B cell (primary cell): ENCODE measurements around the gene IL5RA. TPM values are rescaled to one million over a fixed set of nuclear protein-coding genes. Genes with fewer than 3 reads are reported as not detected.

Source experiments
- ATAC-seq: fragments of 200-7000 bp; cut with Tn5 transposase; one replicate; pipeline ENCODE4 v1.10.0; 2021; ENCODE audit warnings: low read depth, mild to moderate bottlenecking, moderate number of reproducible peaks, moderate library complexity
- CTCF ChIA-PET: fragments of 350-600 bp; sonication (Branson Sonifier 250); formaldehyde crosslinking; loops from one replicate; lab custom pipeline; 2021; ENCODE audit warnings: antibody characterized with exemption, inconsistent platforms; lab: Charles Lee
- POLR2A ChIA-PET: fragments of 350-600 bp; sonication (Branson Sonifier 250); formaldehyde crosslinking; loops from one replicate; lab custom pipeline; 2021; ENCODE audit warnings: antibody characterized with exemption; lab: Charles Lee
- DNase-seq: peaks from one replicate; pipeline ENCODE4 v3.0.0; 2013
- H2AFZ ChIP-seq: 2 replicates; pipeline ENCODE4 v1.6.1; 2012; ENCODE audit warnings: mild to moderate bottlenecking, low read depth, low read length; ENCODE audit not compliant: insufficient read depth, poor library complexity, severe bottlenecking
- H3K27ac ChIP-seq, 2 donors: 1 replicate in 1 of 2; 2 replicates in 1 of 2; pipeline ENCODE4 v1.5.1; 2012 to 2013; ENCODE audit warnings: low read length in 2 of 2, mild to moderate bottlenecking in 2 of 2, moderate library complexity in 1 of 2
- H3K27me3 ChIP-seq, 4 experiments: fragments of 200-600 bp in 1 of 4; sonication (generic) in 1 of 4; replicated peaks in 1 of 4; 1 replicate in 2 of 4; 2 replicates in 2 of 4; pipeline versions ENCODE4 v1.6.1 to v1.7.0; 2013 to 2016; ENCODE audit warnings: low read length in 3 of 4, mild to moderate bottlenecking in 2 of 4, mixed read lengths in 1 of 4, moderate library complexity in 1 of 4; ENCODE audit not compliant: insufficient read depth in 4 of 4, control insufficient read depth in 3 of 4; ENCODE audit errors: control extremely low read depth in 1 of 4
- H3K36me3 ChIP-seq, 2 experiments: replicated peaks in 1 of 2; 1 replicate in 1 of 2; 2 replicates in 1 of 2; pipeline versions ENCODE4 v1.6.1 to v1.7.1; 2013; ENCODE audit warnings: low read length in 1 of 2; ENCODE audit not compliant: insufficient read depth in 2 of 2, control insufficient read depth in 1 of 2; ENCODE audit errors: control extremely low read depth in 1 of 2, extremely low read depth in 1 of 2
- H3K4me1 ChIP-seq, 2 donors: fragments of 200-600 bp in 1 of 2; sonication (generic) in 1 of 2; 1 replicate in 1 of 2; 2 replicates in 1 of 2; pipeline versions ENCODE4 v1.5.1 to v1.6.1; 2013 to 2017; ENCODE audit warnings: low read length in 2 of 2; ENCODE audit not compliant: control insufficient read depth in 2 of 2, insufficient read depth in 2 of 2
- H3K4me2 ChIP-seq: replicated peaks from 2 replicates; pipeline ENCODE3; 2012; ENCODE audit warnings: mild to moderate bottlenecking, low read depth, low read length; ENCODE audit not compliant: poor library complexity, severe bottlenecking
- H3K4me3 ChIP-seq, 5 experiments: fragments of 200-600 bp in 1 of 5; sonication (generic) in 1 of 5; 1 replicate in 3 of 5; 2 replicates in 2 of 5; pipeline versions ENCODE4 v1.5.1 to v1.7.0; 2011 to 2016; ENCODE audit warnings: low read length in 4 of 5, mild to moderate bottlenecking in 4 of 5, low read depth in 2 of 5, control low read depth in 1 of 5, moderate library complexity in 1 of 5; ENCODE audit not compliant: insufficient read depth in 1 of 5; ENCODE audit errors: control extremely low read depth in 1 of 5, extremely low read depth in 1 of 5
- H3K79me2 ChIP-seq: fragments of 200-600 bp; sonication (generic); one replicate; pipeline ENCODE4 v1.6.0; 2016; ENCODE audit warnings: low read length; ENCODE audit not compliant: control insufficient read depth, insufficient read depth
- H3K9ac ChIP-seq: fragments of 200-600 bp; sonication (generic); 2 replicates; pipeline ENCODE4 v1.6.1; 2017; ENCODE audit warnings: mild to moderate bottlenecking, low read length, moderate library complexity
- H3K9me3 ChIP-seq, 3 donors: one replicate each; pipeline versions ENCODE4 v1.6.1 to v1.7.1; 2013; ENCODE audit warnings: low read length in 2 of 3; ENCODE audit not compliant: control insufficient read depth in 2 of 3, insufficient read depth in 1 of 3; ENCODE audit errors: control extremely low read depth in 1 of 3
- H4K20me1 ChIP-seq: 2 replicates; pipeline ENCODE4 v1.6.0; 2012; ENCODE audit warnings: mild to moderate bottlenecking, low read length; ENCODE audit not compliant: insufficient read depth, control insufficient read depth, poor library complexity, severe bottlenecking
- H3K27ac Mint-ChIP-seq: one replicate; pipeline ENCODE4 v1.8.0; 2021; ENCODE audit warnings: mixed read lengths
- H3K27me3 Mint-ChIP-seq: one replicate; pipeline ENCODE4 v1.8.0; 2021; ENCODE audit warnings: mixed read lengths
- H3K4me1 Mint-ChIP-seq: one replicate; pipeline ENCODE4 v1.8.0; 2021; ENCODE audit warnings: mixed read lengths
- H3K4me3 Mint-ChIP-seq: one replicate; pipeline ENCODE4 v1.8.0; 2021; ENCODE audit warnings: mixed read lengths
- H3K9me3 Mint-ChIP-seq: one replicate; pipeline ENCODE4 v1.8.0; 2022; ENCODE audit warnings: mixed read lengths; ENCODE audit not compliant: insufficient read depth
- EZH2 ChIP-seq: IDR thresholded peaks from 2 replicates; pipeline ENCODE4 v1.6.1; 2012; ENCODE audit warnings: borderline replicate concordance, low read depth, mild to moderate bottlenecking, moderate library complexity, low read length; ENCODE audit not compliant: insufficient read depth, poor library complexity, severe bottlenecking
- WGBS: methylation state at CpG from one replicate; pipeline ENCODE4 v1.1.5; 2013; ENCODE audit warnings: missing lambda C conversion rate; ENCODE audit not compliant: insufficient coverage; 5-methylcytosine and 5-hydroxymethylcytosine counted together
- intact Hi-C: fragments of 100-400 bp; cut with micrococcal nuclease; formaldehyde crosslinking; loops from one replicate; pipeline ENCODE4 v1.10.0; 2022
- polyA plus RNA-seq: library from polyadenylated mRNA; depleted of rRNA; stranded (reverse); fragments of >200 nt; gene quantifications from 2 replicates; pipeline ENCODE4 v1.2.3, GENCODE V29; 2012
- total RNA-seq, 2 donors: library from RNA; stranded (reverse); fragments of 120-200 nt in 1 of 2; gene quantifications; 1 replicate in 1 of 2; 2 replicates in 1 of 2; pipeline versions ENCODE4 v1.2.3 to v1.2.4, GENCODE V29; 2013 to 2022
- TF ChIP-seq, protein P1 (sequence below): fragments of 200-600 bp; IDR thresholded peaks from one replicate; pipeline ENCODE4 v1.8.0; 2022; ENCODE audit warnings: antibody characterized with exemption, mild to moderate bottlenecking

IL5RA gene
- total and polyA plus RNA-seq, 2 donors (not counting 1 experiment from before 2014, with no cell fraction given), result 1.0 to 2.6 TPM

DNA sequence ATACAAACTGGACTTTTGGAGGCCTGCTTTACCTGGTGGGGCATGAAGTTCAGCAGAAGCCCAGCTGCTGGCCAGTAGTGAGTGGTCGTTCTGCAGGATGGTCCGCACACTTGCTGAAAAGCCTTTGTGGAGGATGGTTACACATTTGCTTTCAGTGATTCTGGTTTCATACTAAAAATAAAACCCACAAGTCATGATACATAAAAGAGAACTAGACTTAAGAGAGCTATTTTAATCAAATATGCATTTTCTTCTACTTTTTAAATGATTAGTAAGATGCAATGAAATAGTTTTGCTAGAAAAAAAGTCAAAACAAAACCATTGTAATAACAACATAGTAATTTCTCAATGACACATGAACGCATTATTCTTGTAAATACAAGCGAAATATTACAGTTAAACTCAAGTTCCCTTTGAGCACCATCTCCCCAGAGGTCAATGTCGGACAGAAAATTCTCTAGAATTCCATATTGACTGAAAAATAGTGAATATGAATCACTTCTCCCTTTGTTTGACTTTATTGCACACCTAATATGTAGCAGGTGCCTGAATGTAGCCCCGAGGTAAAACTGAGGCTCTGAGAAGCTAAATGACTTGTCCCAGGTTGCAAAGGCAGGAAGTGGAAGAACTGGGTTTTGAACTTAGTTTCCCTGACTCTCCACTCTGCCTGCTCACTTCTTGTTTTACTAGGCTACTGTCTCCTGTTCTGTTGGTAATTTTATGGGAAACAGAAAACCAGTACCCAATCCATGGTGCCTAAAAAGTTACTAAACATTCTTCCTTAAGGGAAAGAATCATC is 8.3 kb downstream of the IL5RA start:
- Histone ChIP-seq H4K20me1 (no peaks in the 10 kb centered on the region), H3K4me1 (peaks cover 12 to 38% of the 10 kb centered on the region in 2 donors), H3K36me3 (no peaks in the 10 kb centered on the region), H2AFZ (no peak overlapping the region), H3K27me3 (no peaks in the 10 kb centered on the region), H3K4me2 (no peak overlapping the region), H3K79me2 (no peaks in the 10 kb centered on the region), H3K4me3 (no peak overlapping the region), H3K9ac (no peak overlapping the region), H3K27ac (no peak overlapping the region), H3K9me3 (peaks cover 0 to 1% (median 0%) of the 10 kb centered on the region in 3 donors)
- TF ChIP-seq, protein P1, sequence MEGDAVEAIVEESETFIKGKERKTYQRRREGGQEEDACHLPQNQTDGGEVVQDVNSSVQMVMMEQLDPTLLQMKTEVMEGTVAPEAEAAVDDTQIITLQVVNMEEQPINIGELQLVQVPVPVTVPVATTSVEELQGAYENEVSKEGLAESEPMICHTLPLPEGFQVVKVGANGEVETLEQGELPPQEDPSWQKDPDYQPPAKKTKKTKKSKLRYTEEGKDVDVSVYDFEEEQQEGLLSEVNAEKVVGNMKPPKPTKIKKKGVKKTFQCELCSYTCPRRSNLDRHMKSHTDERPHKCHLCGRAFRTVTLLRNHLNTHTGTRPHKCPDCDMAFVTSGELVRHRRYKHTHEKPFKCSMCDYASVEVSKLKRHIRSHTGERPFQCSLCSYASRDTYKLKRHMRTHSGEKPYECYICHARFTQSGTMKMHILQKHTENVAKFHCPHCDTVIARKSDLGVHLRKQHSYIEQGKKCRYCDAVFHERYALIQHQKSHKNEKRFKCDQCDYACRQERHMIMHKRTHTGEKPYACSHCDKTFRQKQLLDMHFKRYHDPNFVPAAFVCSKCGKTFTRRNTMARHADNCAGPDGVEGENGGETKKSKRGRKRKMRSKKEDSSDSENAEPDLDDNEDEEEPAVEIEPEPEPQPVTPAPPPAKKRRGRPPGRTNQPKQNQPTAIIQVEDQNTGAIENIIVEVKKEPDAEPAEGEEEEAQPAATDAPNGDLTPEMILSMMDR, result no peak
- no peak for TF ChIP-seq EZH2
- Mint-ChIP-seq H3K9me3 (no peaks in the 10 kb centered on the region), H3K27me3 (peaks cover 4% of the 10 kb centered on the region), H3K4me1 (peaks cover 18% of the 10 kb centered on the region), H3K27ac (no peak overlapping the region), H3K4me3 (no peak overlapping the region)
- CTCF ChIA-PET, result no interaction called here
- no peak for DNase-seq
- intact Hi-C loops, result no loop called here
- ATAC-seq, result no peak
- POLR2A ChIA-PET, result no interaction called here
- 55% methylated on average over 2 of the region's 6 CpGs for WGBS

DNA sequence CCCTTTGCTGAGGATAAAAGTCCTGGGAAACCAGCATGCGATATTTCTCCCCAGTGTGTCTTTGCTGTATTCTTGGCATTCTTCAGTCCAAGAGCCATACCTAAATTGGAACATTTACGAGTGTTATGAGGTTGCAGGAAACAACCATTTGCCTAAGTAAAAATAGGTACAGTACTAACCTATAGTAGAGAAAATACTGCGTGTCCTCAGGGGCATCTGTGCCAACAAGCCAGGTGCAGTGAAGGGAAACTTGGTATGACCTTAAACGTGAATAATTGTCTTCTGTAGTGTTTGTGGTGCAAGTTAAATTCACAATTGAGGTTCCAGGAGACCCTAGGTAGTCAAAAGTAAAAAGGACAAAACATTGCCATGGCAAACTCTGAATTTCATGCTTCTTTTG is 12.2 kb downstream of the IL5RA start:
- Histone ChIP-seq H4K20me1 (no peaks in the 10 kb centered on the region), H3K79me2 (no peaks in the 10 kb centered on the region), H3K4me2 (no peak overlapping the region), H3K9ac (no peak overlapping the region), H3K4me3 (no peak overlapping the region), H3K36me3 (no peaks in the 10 kb centered on the region), H3K27ac (no peak overlapping the region), H3K4me1 (peaks cover 0 to 29% of the 10 kb centered on the region in 2 donors), H3K9me3 (peaks cover 0 to 1% (median 0%) of the 10 kb centered on the region in 3 donors), H2AFZ (no peak overlapping the region), H3K27me3 (no peaks in the 10 kb centered on the region)
- POLR2A ChIA-PET, result no interaction called here
- ATAC-seq, result no peak
- H3K9me3 Mint-ChIP-seq, result no peaks in the 10 kb centered on the region
- TF ChIP-seq, protein P1, result no peak
- TF ChIP-seq EZH2, result no peak
- 100% methylated on average over 1 of the region's 4 CpGs for WGBS
- peaks cover 5% of the 10 kb centered on the region for H3K27me3 Mint-ChIP-seq
- DNase-seq, result no peak
- H3K27ac Mint-ChIP-seq, result no peak overlapping the region
- CTCF ChIA-PET, result no interaction called here
- no peak overlapping the region for H3K4me3 Mint-ChIP-seq
- H3K4me1 Mint-ChIP-seq, result peaks cover 10% of the 10 kb centered on the region
- intact Hi-C loops, result no loop called here
